Astrocyte (in vitro differentiated cells and primary cell): ENCODE results near the gene NSL1.

Experiments used
- CTCF ChIP-seq: IDR thresholded peaks from 2 replicates; pipeline ENCODE4 v1.5.1; 2011; ENCODE audit warnings: low read depth, mild to moderate bottlenecking, inconsistent platforms, low read length, moderate library complexity; ENCODE audit not compliant: insufficient read depth
- EZH2 ChIP-seq: IDR thresholded peaks from 2 replicates; pipeline ENCODE4 v1.6.1; 2012; ENCODE audit warnings: mild to moderate bottlenecking, low read length, inconsistent platforms; ENCODE audit not compliant: insufficient read depth

- TF ChIP-seq CTCF, result no peak
- TF ChIP-seq EZH2, result no peak
Measured at GRCh38 chr1:212783976-212784375, 7.6 kb downstream of the NSL1 start.
